Fibroblast of lung (primary cell): Measurements from ENCODE around the gene ZNRD2. TPM values are rescaled to one million over a fixed set of nuclear protein-coding genes. Genes with fewer than 3 reads are reported as not detected.

ENCODE experiments used
- DNase-seq, 2 donors: peaks; one replicate each; pipeline versions ENCODE4 v3.0.0 to v3.0.0-alpha.2; 2010; ENCODE audit warnings: low read depth in 2 of 2
- H2AFZ ChIP-seq: 2 replicates; pipeline ENCODE4 v1.5.1; 2012; ENCODE audit warnings: low read length, control low read depth, inconsistent platforms
- H3K27ac ChIP-seq: 2 replicates; pipeline ENCODE4 v1.5.1; 2011; ENCODE audit warnings: low read length, control low read depth; ENCODE audit not compliant: insufficient read depth
- H3K27me3 ChIP-seq: 2 replicates; pipeline ENCODE4 v1.5.1; 2011; ENCODE audit warnings: mild to moderate bottlenecking, low read length; ENCODE audit not compliant: control insufficient read depth, insufficient read depth
- H3K36me3 ChIP-seq: 2 replicates; pipeline ENCODE4 v1.5.1; 2011; ENCODE audit warnings: low read length; ENCODE audit not compliant: control insufficient read depth, insufficient read depth
- H3K4me1 ChIP-seq: 2 replicates; pipeline ENCODE4 v1.5.1; 2011; ENCODE audit warnings: low read length; ENCODE audit not compliant: control insufficient read depth, insufficient read depth; ENCODE audit errors: extremely low read depth
- H3K4me2 ChIP-seq: 2 replicates; pipeline ENCODE4 v1.5.1; 2011; ENCODE audit warnings: low read length, control low read depth; ENCODE audit not compliant: insufficient read depth; ENCODE audit errors: extremely low read depth
- H3K4me3 ChIP-seq, 4 experiments: fragments of 200-600 bp in 1 of 4; sonication (generic) in 1 of 4; replicated peaks in 1 of 4; 2 replicates each; pipeline ENCODE4 v1.5.1; 2011 to 2016; ENCODE audit warnings: low read length in 4 of 4, low read depth in 3 of 4, mild to moderate bottlenecking in 3 of 4, control low read depth in 2 of 4, inconsistent platforms in 1 of 4, mixed read lengths in 1 of 4; ENCODE audit not compliant: insufficient read depth in 1 of 4; ENCODE audit errors: control extremely low read depth in 1 of 4
- H3K79me2 ChIP-seq: 2 replicates; pipeline ENCODE4 v1.5.1; 2012; ENCODE audit warnings: mild to moderate bottlenecking, low read length, inconsistent platforms; ENCODE audit not compliant: control insufficient read depth, insufficient read depth
- H3K9ac ChIP-seq: 2 replicates; pipeline ENCODE4 v1.5.1; 2011; ENCODE audit warnings: mild to moderate bottlenecking, low read length, control low read depth; ENCODE audit not compliant: insufficient read depth
- H3K9me3 ChIP-seq: 2 replicates; pipeline ENCODE4 v1.5.1; 2012; ENCODE audit warnings: low read depth, low read length; ENCODE audit not compliant: control insufficient read depth, insufficient read depth
- H4K20me1 ChIP-seq: 2 replicates; pipeline ENCODE4 v1.5.1; 2011; ENCODE audit warnings: low read length; ENCODE audit not compliant: control insufficient read depth, insufficient read depth; ENCODE audit errors: extremely low read depth
- EZH2 ChIP-seq: IDR thresholded peaks from 2 replicates; pipeline ENCODE4 v1.5.1; 2012; ENCODE audit warnings: low read length, control low read depth, mild to moderate bottlenecking; ENCODE audit errors: missing control alignments
- polyA plus RNA-seq, 2 donors: library from polyadenylated mRNA; depleted of rRNA in 1 of 2; stranded (reverse) in 1 of 2; unstranded in 1 of 2; fragments of >200 nt; gene quantifications; 2 replicates each; pipeline ENCODE4 v1.2.1, GENCODE V29; 2011 to 2012; ENCODE audit warnings: missing spikeins in 1 of 2
- total RNA-seq: library from RNA; depleted of rRNA; stranded (reverse); fragments of >200 nt; gene quantifications from 2 replicates; pipeline ENCODE4 v1.2.1, GENCODE V29; 2014
- TF ChIP-seq, protein P1 (sequence below), 2 donors: IDR thresholded peaks in 1 of 2; conservative IDR thresholded peaks in 1 of 2; 1 replicate in 1 of 2; 2 replicates in 1 of 2; pipeline ENCODE4 v1.5.1; 2011 to 2012; ENCODE audit warnings: low read length in 2 of 2, control low read depth in 1 of 2, inconsistent platforms in 1 of 2, low read depth in 1 of 2, mild to moderate bottlenecking in 1 of 2

ZNRD2 gene
- total and polyA plus RNA-seq, 2 donors (not counting 1 experiment from before 2014, with no cell fraction given) = 20.8 to 25.8 TPM

GRCh38 chr11:65609229-65609628 lies 39.0 kb downstream of the ZNRD2 start:
- Histone ChIP-seq H2AFZ (no peak overlapping the region), H3K9ac (no peak overlapping the region), H3K4me3 (no peak overlapping the region), H3K27me3 (no peaks in the 10 kb centered on the region), H3K27ac (no peak overlapping the region), H3K36me3 (peaks cover 23% of the 10 kb centered on the region), H4K20me1 (no peaks in the 10 kb centered on the region), H3K4me2 (peak overlapping the region; percentile 35), H3K4me1 (peaks cover 34% of the 10 kb centered on the region), H3K9me3 (no peaks in the 10 kb centered on the region), H3K79me2 (peaks cover 36% of the 10 kb centered on the region)
- peak; percentile 17 to 62 for DNase-seq
- TF ChIP-seq EZH2 = no peak
- TF ChIP-seq, protein P1, sequence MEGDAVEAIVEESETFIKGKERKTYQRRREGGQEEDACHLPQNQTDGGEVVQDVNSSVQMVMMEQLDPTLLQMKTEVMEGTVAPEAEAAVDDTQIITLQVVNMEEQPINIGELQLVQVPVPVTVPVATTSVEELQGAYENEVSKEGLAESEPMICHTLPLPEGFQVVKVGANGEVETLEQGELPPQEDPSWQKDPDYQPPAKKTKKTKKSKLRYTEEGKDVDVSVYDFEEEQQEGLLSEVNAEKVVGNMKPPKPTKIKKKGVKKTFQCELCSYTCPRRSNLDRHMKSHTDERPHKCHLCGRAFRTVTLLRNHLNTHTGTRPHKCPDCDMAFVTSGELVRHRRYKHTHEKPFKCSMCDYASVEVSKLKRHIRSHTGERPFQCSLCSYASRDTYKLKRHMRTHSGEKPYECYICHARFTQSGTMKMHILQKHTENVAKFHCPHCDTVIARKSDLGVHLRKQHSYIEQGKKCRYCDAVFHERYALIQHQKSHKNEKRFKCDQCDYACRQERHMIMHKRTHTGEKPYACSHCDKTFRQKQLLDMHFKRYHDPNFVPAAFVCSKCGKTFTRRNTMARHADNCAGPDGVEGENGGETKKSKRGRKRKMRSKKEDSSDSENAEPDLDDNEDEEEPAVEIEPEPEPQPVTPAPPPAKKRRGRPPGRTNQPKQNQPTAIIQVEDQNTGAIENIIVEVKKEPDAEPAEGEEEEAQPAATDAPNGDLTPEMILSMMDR (conservative IDR thresholded peaks at IDR 0.05 in 1 of 2, IDR thresholded peaks at IDR 0.05 in 1 of 2; ENCODE audit: low read depth in 1 of 2, low read length in 2 of 2) = no peak

GRCh38 chr11:65609665-65610064 lies 39.4 kb downstream of the ZNRD2 start:
- H3K4me3 ChIP-seq = no peak overlapping the region
- peaks cover 22% of the 10 kb centered on the region for H3K36me3 ChIP-seq
- no peak for DNase-seq
- H3K79me2 ChIP-seq = peaks cover 38% of the 10 kb centered on the region
- H3K4me2 ChIP-seq = peak overlapping the region; percentile 35
- H3K9me3 ChIP-seq = no peaks in the 10 kb centered on the region
- H4K20me1 ChIP-seq = no peaks in the 10 kb centered on the region
- no peak overlapping the region for H3K27ac ChIP-seq
- no peak overlapping the region for H2AFZ ChIP-seq
- peaks cover 34% of the 10 kb centered on the region for H3K4me1 ChIP-seq
- no peaks in the 10 kb centered on the region for H3K27me3 ChIP-seq
- no peak overlapping the region for H3K9ac ChIP-seq
- no peak for TF ChIP-seq EZH2
- TF ChIP-seq, protein P1 (conservative IDR thresholded peaks at IDR 0.05 in 1 of 2, IDR thresholded peaks at IDR 0.05 in 1 of 2; ENCODE audit: low read depth in 1 of 2, low read length in 2 of 2) = no peak

DNA sequence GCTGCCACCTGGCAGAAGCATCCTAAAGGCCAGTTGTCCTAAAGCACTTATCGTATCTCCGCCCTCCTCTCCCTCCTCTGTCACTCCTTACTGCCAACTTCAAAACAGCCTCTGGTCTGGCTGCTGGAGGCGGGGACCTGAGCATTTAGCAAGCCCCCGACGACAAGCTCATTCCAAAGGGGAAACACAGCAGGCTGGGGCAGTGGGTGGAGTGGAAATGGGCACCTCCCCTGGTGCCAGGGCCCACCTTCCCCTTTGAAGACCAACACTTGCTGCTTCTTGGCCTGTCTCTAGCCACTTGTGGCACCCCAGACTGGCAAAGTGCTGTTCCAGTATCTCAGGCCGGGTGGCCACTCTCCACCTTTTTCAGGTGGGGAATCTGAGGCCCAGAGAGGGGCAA lies 40.1 kb downstream of the ZNRD2 start:
- TF ChIP-seq, protein P1 (conservative IDR thresholded peaks at IDR 0.05 in 1 of 2, IDR thresholded peaks at IDR 0.05 in 1 of 2; ENCODE audit: low read depth in 1 of 2, low read length in 2 of 2) = no peak
- no peak for TF ChIP-seq EZH2
- Histone ChIP-seq H3K4me1 (peaks cover 34% of the 10 kb centered on the region), H3K4me2 (no peak overlapping the region), H2AFZ (no peak overlapping the region), H3K79me2 (peaks cover 38% of the 10 kb centered on the region), H3K9me3 (no peaks in the 10 kb centered on the region), H3K27me3 (no peaks in the 10 kb centered on the region), H3K27ac (no peak overlapping the region), H3K36me3 (peaks cover 15% of the 10 kb centered on the region), H3K9ac (peak overlapping the region; percentile 20), H4K20me1 (no peaks in the 10 kb centered on the region), H3K4me3 (peak overlapping the region in 1 of 4 experiments; percentile 2)
- no peak for DNase-seq
